COLO668 (cell line): Measurements from ENCODE around the gene KLF2.
"Not testable (repeated sequence)": the region's sequence is repeated elsewhere in the genome, so short reads cannot be mapped to it uniquely, and the experiment has no call there.

Experiments
- DNase-seq: peaks from one replicate; lab custom pipeline; 2025; ENCODE audit not compliant: unreplicated experiment; lab: John Stamatoyannopoulos, UW

KLF2 gene

GRCh38 chr19:16336571-16336970 lies 11.9 kb downstream of the KLF2 start:
- DNase-seq = no peak

GRCh38 chr19:16337809-16338469 lies 13.3 kb downstream of the KLF2 start:
- DNase-seq = no peak

DNA sequence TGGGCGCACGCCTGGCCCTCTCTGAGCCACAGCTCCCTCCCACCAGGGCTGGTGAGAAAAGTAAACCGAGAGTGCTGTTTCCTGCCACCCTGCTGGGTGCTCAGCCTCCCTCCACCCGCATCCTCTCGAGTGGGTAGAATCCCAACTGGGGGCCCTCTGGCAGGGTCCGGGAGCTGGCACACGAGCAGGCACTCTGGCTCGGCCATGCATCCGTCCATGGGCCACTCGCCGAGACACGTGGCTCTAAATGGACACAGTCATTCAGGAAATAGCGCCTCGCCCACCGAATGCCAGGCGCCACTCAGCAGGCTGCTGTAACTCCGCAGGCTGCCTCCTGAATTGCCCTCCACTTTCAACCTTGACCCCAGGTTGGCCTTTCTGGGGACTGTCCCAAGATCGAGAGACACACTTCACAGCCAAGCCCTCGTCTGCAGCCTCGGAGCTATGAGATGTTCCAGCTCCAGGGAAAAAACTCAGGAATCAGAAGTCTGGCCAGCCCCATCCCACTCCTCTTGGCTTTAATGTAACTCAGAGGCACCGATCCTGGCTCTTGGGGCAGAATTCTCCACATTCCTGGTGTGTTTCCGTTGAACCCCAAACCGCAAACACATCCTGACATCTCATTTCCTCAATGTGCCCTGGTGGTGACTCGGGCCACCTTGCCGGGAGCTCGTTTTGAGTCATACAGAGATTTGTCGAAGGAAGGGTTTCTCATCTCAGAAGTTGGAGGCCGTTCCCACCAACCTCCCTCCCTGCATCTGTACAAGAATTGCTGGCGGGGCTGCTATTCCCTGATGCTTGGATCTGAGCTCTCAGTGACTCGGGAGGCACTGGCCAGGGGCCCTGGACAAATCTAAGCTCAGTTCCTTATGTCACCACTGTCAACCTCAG lies 14.1 kb downstream of the KLF2 start:
- DNase-seq = no peak

DNA sequence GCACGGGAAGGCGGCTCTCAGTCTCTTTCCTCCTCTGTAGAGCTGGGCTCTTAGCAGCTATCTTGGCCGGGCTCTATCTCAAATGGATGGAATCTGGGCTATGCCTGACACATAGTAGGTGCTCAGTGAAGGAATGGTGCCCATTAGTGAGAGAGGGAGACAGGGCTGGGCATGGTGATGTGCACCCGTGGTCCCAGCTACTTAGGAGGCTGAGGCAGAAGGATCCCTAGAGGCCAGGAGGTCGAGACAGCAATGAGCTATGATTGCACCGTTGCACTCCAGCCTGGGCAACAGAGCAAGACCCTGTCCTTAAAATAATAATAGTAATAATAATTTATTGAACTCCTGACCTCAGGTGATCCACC lies 14.7 kb downstream of the KLF2 start:
- DNase-seq = no peak

GRCh38 chr19:16340092-16340491 lies 15.5 kb downstream of the KLF2 start:
- no peak for DNase-seq

DNA sequence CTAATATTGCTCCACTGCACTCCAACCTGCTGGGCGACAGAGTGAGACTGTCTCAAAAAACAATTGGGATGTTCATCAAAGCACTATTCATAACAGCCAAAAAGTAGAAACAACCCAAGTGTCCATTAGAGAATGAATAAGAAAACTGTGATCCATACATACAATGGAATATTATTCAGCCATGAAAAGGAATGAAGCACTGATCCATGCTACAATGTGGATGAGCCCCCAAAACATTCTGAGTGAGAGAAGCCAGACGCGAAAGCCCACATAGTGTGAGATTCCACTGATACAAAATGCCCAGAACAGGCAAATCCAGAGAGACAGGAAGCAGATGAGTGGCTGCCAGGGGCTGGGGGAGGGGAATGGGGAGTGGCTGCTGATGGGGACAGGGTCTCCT lies 16.0 kb downstream of the KLF2 start:
- DNase-seq = no peak

DNA sequence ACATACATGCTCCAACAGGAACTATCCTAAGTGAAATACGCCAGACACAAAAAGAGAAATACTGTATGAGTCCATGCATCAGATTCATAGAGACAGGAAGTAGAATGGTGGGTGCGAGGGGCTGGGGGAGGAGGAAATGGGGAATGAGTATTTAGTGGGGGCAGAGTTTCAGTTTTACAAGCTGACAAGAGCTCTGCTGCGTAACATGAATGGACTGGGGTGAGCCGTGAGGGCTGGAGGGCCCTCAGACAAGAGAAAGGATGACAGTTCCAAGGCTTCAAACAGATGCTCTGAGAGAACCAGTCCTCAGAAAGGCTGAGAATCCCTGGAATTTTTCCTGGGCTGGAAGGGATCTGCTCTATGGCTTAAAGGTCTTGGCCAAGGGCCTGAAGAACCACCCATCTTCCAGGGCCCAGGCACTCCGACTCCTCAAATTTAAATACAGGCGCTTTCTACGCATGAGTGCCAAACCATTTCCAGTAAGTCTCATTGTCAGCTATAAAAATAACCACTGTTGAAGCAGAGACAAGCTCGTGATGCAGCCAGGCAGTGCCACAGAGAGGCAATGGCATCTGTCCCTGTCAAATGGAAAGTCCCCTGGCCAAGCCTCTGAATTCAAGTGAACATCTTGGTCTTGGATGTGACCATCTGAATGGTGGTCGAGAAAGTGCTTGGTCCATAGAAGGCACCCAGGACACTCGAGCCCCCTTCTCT lies 17.5 kb downstream of the KLF2 start:
- DNase-seq = no peak

- DNase-seq = no peak
Measured at GRCh38 chr19:16343156-16343555, 18.5 kb downstream of the KLF2 start.

DNA sequence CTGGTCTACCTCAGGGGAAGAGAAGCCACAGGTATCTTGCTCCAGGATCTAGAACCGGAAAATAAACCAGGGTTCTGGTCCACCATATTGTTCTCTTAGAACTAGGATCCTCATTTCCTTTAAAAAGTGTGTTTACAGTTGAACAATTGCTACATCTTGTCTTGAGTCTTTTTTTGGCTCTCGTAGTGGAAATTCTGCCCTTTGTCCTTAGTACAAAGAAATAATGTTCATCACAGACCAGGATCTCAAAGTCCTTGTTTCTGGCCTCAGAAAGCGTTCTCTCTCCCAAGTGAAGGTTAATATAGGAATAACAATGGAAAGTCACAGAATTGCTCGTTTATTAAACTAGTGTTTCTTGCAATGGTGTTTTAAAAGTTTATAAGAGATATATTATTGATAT lies 20.8 kb downstream of the KLF2 start:
- DNase-seq = no peak

DNA sequence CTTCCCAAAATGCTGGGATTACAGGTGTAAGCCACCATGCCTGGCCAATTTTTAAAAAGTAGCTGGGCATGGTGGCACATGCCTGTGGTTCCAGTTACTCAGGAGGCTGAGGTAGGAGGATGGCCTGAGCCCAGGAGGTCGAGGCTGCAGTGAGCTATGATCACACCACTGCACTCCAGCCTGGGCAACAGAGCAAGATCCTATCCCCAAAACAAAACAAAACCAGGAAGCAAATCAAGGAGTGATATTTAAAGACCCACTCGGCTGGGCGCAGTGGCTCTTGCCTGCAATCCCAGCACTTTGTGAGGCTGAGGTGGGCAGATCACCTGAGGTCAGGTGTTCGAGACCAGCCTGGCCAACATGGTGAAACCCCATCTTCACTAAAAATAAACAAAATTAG lies 22.5 kb downstream of the KLF2 start:
- DNase-seq = not testable (repeated sequence)

DNA sequence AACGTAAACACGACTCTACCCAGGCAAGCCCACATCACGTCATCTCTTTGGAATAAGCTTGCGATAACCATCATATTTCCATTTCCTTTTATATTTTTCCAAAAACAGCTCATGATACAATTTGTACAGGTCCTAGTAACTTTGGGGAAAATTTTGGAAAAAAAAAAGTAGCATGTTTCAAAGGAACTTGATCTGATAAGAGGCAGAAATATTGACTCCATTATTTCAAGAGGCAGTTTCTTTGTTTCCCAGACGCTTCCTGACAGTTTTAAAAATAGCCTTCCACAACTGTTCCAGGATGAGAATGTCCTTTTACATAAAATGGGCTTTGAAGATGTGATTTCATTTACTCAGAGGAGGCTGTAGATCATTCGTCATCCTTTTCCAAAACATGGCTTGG lies 23.1 kb downstream of the KLF2 start:
- no peak for DNase-seq

GRCh38 chr19:16349551-16350152 lies 25.0 kb downstream of the KLF2 start:
- DNase-seq = no peak

- DNase-seq = no peak
Measured at GRCh38 chr19:16351133-16351809, 26.6 kb downstream of the KLF2 start.

DNA sequence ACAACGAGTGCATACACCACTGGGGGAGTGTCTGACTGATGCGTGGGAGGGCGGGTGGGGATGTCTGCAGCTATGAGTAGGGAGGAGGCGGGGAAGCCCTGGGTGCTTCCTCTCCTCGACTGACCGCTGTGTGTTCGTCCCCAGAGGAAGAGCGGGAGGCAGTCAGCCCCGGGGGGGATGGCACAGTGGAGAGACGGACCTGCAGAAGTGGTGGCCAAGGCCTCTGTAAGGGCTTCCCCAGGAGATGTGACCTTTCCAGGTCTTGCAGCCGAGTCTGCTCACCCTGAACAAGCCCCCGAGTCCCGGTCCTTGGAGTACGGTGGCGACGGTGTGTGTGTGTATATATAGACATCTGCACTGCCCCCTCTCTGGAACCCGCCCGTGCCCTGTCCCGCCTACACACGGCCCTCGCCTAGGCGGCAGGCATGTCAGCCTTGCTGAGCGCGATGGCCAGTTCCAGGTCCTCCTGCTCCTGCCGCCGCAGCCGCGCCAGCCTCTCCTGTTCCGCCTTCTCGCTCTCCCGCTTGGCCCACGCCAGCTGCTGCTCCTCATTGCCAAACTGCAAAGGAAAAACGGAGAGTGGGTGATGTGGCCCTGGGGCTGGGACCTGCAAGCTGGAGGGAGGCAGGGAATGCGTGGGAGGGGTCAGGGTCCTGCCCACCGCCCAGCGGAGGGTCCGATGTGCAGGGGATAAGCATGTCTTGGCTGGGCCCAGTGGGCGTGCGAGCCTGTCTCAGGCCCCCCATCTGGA lies 30.8 kb downstream of the KLF2 start:
- DNase-seq = no peak

DNA sequence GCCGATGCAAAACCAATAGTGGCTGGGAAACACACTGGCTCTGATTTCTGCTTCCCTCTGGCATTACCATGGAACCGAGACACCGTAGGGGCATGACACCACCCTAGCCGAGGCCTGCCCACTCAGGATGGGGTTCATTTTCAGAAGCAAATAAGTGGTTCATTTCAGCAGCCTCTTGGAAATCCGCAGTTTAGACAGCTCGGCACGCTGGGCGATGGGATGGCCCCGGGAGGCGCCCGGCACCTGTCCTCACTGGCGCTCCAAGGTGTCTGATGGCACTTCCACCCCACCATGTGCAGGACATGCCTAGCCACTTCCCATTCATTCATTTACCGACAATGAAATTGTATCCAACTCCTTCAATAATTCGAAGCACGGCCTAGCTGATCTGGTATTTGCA lies 33.8 kb downstream of the KLF2 start:
- no peak for DNase-seq

DNA sequence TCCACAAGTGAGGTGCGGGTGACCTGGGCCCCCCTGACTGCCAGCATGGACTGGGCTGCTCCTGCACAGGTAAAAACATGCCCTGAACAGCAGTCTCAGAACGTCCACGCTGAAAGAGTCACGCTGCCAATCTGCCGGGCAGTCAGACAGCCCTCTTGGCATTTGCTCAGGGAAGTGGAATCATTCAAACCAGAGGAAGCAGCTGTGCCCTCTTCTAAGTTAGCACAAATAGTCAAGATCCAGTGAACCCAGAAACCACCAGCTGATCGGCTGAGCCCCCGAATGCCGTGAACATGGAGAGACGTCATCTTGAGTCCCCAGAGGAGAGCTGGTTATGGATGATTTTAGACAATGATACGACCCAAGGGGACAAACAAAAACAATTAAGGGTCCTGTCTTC lies 34.4 kb downstream of the KLF2 start:
- no peak for DNase-seq

DNA sequence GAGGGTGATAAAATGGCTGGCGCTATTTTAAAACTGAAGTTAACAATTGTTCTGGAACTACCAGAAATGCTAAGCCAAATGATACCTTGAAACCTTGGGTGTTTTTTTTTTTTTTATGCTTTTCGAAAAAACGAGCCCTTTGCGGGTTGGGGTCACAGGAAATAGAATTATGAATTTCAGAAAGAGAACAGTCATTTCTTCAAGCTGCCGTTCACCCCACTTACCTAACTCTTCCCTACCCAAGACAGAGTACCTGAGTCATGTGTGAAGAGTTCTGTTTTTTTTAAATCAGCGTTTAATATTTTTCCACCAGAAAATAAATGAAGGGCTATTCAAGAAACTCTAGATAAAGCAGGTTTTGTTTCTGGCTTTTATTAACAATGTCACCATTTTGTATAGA lies 35.3 kb downstream of the KLF2 start:
- no peak for DNase-seq

DNA sequence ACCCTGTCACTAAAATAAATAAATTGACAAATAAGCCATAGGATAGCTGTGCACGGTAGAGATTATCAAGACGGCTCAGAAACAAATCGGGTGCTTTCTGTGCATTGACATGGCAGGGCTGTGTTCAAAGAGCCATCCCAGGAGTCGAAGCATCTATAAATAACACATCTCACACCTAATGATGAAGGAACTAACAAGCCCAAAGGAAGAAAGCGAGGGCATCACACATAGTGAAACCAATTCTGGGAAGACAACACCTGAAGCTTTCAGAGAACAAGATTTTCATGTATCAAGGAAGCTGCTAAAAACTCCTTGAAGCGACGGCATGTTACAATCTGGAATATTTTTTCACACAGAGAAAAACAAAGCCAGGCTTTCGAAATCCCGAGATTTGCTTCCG lies 36.1 kb downstream of the KLF2 start:
- no peak for DNase-seq

GRCh38 chr19:16361254-16361653 lies 36.6 kb downstream of the KLF2 start:
- no peak for DNase-seq

- DNase-seq = no peak
Measured at GRCh38 chr19:16361926-16362325, 37.3 kb downstream of the KLF2 start.
